Mesenchymal stem cell (in vitro differentiated cells and primary cell): ENCODE data around the gene TMEM106B.
"Not testable (repeated sequence)": the region's sequence is repeated elsewhere in the genome, so short reads cannot be mapped to it uniquely, and the experiment has no call there.

ENCODE experiments used
- DNase-seq: peaks from one replicate; pipeline ENCODE4 v3.0.0-alpha.2; 2013
- H2AFZ ChIP-seq: one replicate; pipeline ENCODE4 v1.6.1; 2013; ENCODE audit warnings: low read depth, mild to moderate bottlenecking, control low read depth, inconsistent platforms, low read length, moderate library complexity
- H2AK5ac ChIP-seq: 2 replicates; pipeline ENCODE4 v1.6.1; 2013; ENCODE audit warnings: low read length, moderate library complexity, mild to moderate bottlenecking, inconsistent platforms; ENCODE audit not compliant: severe bottlenecking
- H2BK120ac ChIP-seq: one replicate; pipeline ENCODE4 v1.6.1; 2013; ENCODE audit warnings: low read depth, mild to moderate bottlenecking, inconsistent platforms, low read length, moderate library complexity
- H2BK12ac ChIP-seq, 2 experiments: one replicate each; pipeline ENCODE4 v1.6.1; 2013; ENCODE audit warnings: inconsistent platforms in 2 of 2, low read length in 2 of 2, mild to moderate bottlenecking in 2 of 2, moderate library complexity in 2 of 2, control low read depth in 1 of 2
- H2BK15ac ChIP-seq: one replicate; pipeline ENCODE4 v1.6.1; 2013; ENCODE audit warnings: mild to moderate bottlenecking, low read depth, inconsistent platforms; ENCODE audit not compliant: poor library complexity, severe bottlenecking
- H2BK5ac ChIP-seq: 2 replicates; pipeline ENCODE4 v1.6.1; 2013; ENCODE audit warnings: low read depth, mild to moderate bottlenecking, low read length, control low read depth, inconsistent platforms; ENCODE audit not compliant: poor library complexity, severe bottlenecking
- H3K14ac ChIP-seq, 2 experiments: one replicate each; pipeline ENCODE4 v1.6.1; 2013; ENCODE audit warnings: inconsistent platforms in 2 of 2, low read length in 2 of 2, control low read depth in 1 of 2, mild to moderate bottlenecking in 1 of 2, moderate library complexity in 1 of 2
- H3K18ac ChIP-seq, 2 experiments: one replicate each; pipeline ENCODE4 v1.6.1; 2013; ENCODE audit warnings: inconsistent platforms in 2 of 2, low read length in 2 of 2, control low read depth in 1 of 2, low read depth in 1 of 2, mild to moderate bottlenecking in 1 of 2
- H3K23ac ChIP-seq, 2 experiments: one replicate each; pipeline ENCODE4 v1.6.1; 2013; ENCODE audit warnings: inconsistent platforms in 2 of 2, low read length in 2 of 2, mild to moderate bottlenecking in 2 of 2, moderate library complexity in 2 of 2, control low read depth in 1 of 2
- H3K27ac ChIP-seq: 2 replicates; pipeline ENCODE4 v1.5.1; 2013; ENCODE audit warnings: mild to moderate bottlenecking, moderate library complexity, low read length, control low read depth, inconsistent platforms; ENCODE audit not compliant: poor library complexity, severe bottlenecking
- H3K27me3 ChIP-seq, 2 experiments: 2 replicates each; pipeline versions ENCODE4 v1.6.1 to v1.7.0; 2013; ENCODE audit warnings: low read length in 2 of 2, mild to moderate bottlenecking in 2 of 2, moderate library complexity in 2 of 2, control low read depth in 1 of 2, inconsistent platforms in 1 of 2; ENCODE audit not compliant: control insufficient read depth in 1 of 2, insufficient read depth in 1 of 2
- H3K36me3 ChIP-seq, 2 experiments: 2 replicates each; pipeline versions ENCODE4 v1.6.1 to v1.7.0; 2013; ENCODE audit warnings: low read length in 2 of 2, control low read depth in 1 of 2, inconsistent platforms in 1 of 2, low read depth in 1 of 2, mild to moderate bottlenecking in 1 of 2; ENCODE audit not compliant: insufficient read depth in 2 of 2, control insufficient read depth in 1 of 2
- H3K4ac ChIP-seq, 2 experiments: one replicate each; pipeline ENCODE4 v1.6.1; 2013; ENCODE audit warnings: inconsistent platforms in 2 of 2, low read length in 2 of 2, mild to moderate bottlenecking in 2 of 2, moderate library complexity in 2 of 2, control low read depth in 1 of 2, low read depth in 1 of 2
- H3K4me1 ChIP-seq: 2 replicates; pipeline ENCODE4 v1.6.1; 2013; ENCODE audit warnings: low read depth, low read length, control low read depth; ENCODE audit not compliant: control insufficient read depth, insufficient read depth
- H3K4me2 ChIP-seq: 2 replicates; pipeline ENCODE4 v1.6.1; 2013; ENCODE audit warnings: low read length, mild to moderate bottlenecking, inconsistent platforms; ENCODE audit not compliant: poor library complexity, severe bottlenecking
- H3K4me3 ChIP-seq, 2 experiments: 2 replicates each; pipeline versions ENCODE4 v1.5.1 to v1.7.0; 2013; ENCODE audit warnings: low read length in 2 of 2, mild to moderate bottlenecking in 2 of 2, control low read depth in 1 of 2, low read depth in 1 of 2; ENCODE audit not compliant: insufficient read depth in 1 of 2
- H3K79me1 ChIP-seq: replicated peaks from 2 replicates; pipeline ENCODE4 v1.6.1; 2013; ENCODE audit warnings: mild to moderate bottlenecking, control low read depth, low read length, inconsistent platforms; ENCODE audit not compliant: poor library complexity, severe bottlenecking
- H3K9ac ChIP-seq: 2 replicates; pipeline ENCODE4 v1.7.0; 2013; ENCODE audit warnings: mild to moderate bottlenecking, low read length, moderate library complexity
- H3K9me3 ChIP-seq: 2 replicates; pipeline ENCODE4 v1.7.0; 2013; ENCODE audit warnings: mild to moderate bottlenecking, low read length; ENCODE audit not compliant: control insufficient read depth
- H4K8ac ChIP-seq: one replicate; pipeline ENCODE4 v1.6.1; 2013; ENCODE audit warnings: inconsistent platforms, mild to moderate bottlenecking, low read length, moderate library complexity
- H4K91ac ChIP-seq: one replicate; pipeline ENCODE4 v1.6.1; 2013; ENCODE audit warnings: mild to moderate bottlenecking, low read length, inconsistent platforms
- WGBS: methylation state at CpG from one replicate; pipeline ENCODE4 v1.1.7; 2013; ENCODE audit warnings: mixed read lengths; 5-methylcytosine and 5-hydroxymethylcytosine counted together

TMEM106B gene

DNA sequence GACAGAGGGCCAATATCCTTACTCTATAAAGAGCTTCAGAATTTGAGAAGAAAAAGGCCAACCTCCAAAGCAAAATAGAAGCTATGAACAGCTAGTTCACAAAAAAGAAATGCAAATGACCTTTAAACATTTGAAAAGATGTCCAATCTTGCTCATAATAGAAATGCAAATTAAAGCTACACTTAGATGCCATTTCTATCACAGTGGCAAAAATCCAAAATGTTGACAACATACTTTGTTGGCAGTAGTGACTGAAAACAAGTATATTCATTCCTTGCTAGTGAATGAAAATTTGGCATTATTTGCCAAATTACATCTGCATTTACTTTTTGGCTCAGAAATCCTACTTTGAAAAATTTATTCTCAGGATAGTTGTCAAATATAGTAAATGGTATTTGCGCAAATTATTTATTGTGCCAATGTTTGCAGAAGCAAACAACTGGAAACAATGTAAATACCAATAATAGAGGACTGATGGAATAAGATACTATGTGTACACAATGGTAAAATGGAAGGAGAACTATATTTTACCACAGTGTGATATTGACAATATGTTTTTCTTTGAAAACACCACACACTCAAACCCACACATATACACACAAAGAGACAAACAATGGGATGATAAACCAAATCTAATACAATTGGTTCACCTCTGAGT is 9.4 kb downstream of the TMEM106B start:
- H3K27me3 ChIP-seq, result no peaks in the 10 kb centered on the region
- WGBS, result no CpG with 5 or more reads among the region's 1 CpG
- no peak overlapping the region for H3K18ac ChIP-seq
- H2BK12ac ChIP-seq, result no peak overlapping the region
- H2BK120ac ChIP-seq, result no peak overlapping the region
- no peak for DNase-seq
- H2AK5ac ChIP-seq, result no peak overlapping the region
- H3K4me3 ChIP-seq, result no peak overlapping the region
- H3K14ac ChIP-seq, result no peak overlapping the region
- no peak overlapping the region for H3K23ac ChIP-seq
- no peak overlapping the region for H2BK5ac ChIP-seq
- H3K4me2 ChIP-seq, result no peak overlapping the region
- H3K79me1 ChIP-seq, result peaks cover 10% of the 10 kb centered on the region
- no peak overlapping the region for H3K27ac ChIP-seq
- no peaks in the 10 kb centered on the region for H3K4me1 ChIP-seq
- H4K8ac ChIP-seq, result no peak overlapping the region
- no peak overlapping the region for H2AFZ ChIP-seq
- peaks cover 0 to 53% of the 10 kb centered on the region in 2 experiments for H3K36me3 ChIP-seq
- no peak overlapping the region for H3K9ac ChIP-seq
- H2BK15ac ChIP-seq, result no peak overlapping the region
- no peak overlapping the region for H4K91ac ChIP-seq
- H3K9me3 ChIP-seq, result no peaks in the 10 kb centered on the region
- H3K4ac ChIP-seq, result no peak overlapping the region

- H3K4me2 ChIP-seq, result no peak overlapping the region
- no peak overlapping the region for H2BK15ac ChIP-seq
- peak overlapping the region; percentile 4 for H4K8ac ChIP-seq
- no peak overlapping the region for H2BK12ac ChIP-seq
- no peaks in the 10 kb centered on the region for H3K4me1 ChIP-seq
- H3K27ac ChIP-seq, result no peak overlapping the region
- H3K4ac ChIP-seq, result no peak overlapping the region
- no peak overlapping the region for H3K4me3 ChIP-seq
- no peak overlapping the region for H2AK5ac ChIP-seq
- H2BK5ac ChIP-seq, result no peak overlapping the region
- H3K23ac ChIP-seq, result no peak overlapping the region
- no peak overlapping the region for H2BK120ac ChIP-seq
- H3K9ac ChIP-seq, result no peak overlapping the region
- no peak for DNase-seq
- no peak overlapping the region for H4K91ac ChIP-seq
- no peaks in the 10 kb centered on the region for H3K9me3 ChIP-seq
- H3K79me1 ChIP-seq, result peaks cover 7% of the 10 kb centered on the region
- H2AFZ ChIP-seq, result no peak overlapping the region
- H3K18ac ChIP-seq, result no peak overlapping the region
- H3K36me3 ChIP-seq, result peaks cover 0 to 51% of the 10 kb centered on the region in 2 experiments
- H3K14ac ChIP-seq, result no peak overlapping the region
- H3K27me3 ChIP-seq, result no peaks in the 10 kb centered on the region
Observed at GRCh38 chr7:12221414-12221813, 10.3 kb downstream of the TMEM106B start.

GRCh38 chr7:12222889-12223579 is 11.9 kb downstream of the TMEM106B start:
- H3K4me3 ChIP-seq, result no peak overlapping the region
- H4K91ac ChIP-seq, result no peak overlapping the region
- peaks cover 2% of the 10 kb centered on the region for H3K79me1 ChIP-seq
- H2AFZ ChIP-seq, result no peak overlapping the region
- H3K9me3 ChIP-seq, result no peaks in the 10 kb centered on the region
- H3K23ac ChIP-seq, result no peak overlapping the region
- no peak overlapping the region for H2BK5ac ChIP-seq
- H3K27me3 ChIP-seq, result no peaks in the 10 kb centered on the region
- H4K8ac ChIP-seq, result no peak overlapping the region
- no peak overlapping the region for H3K9ac ChIP-seq
- peaks cover 0 to 62% of the 10 kb centered on the region in 2 experiments for H3K36me3 ChIP-seq
- no peak for DNase-seq
- no peak overlapping the region for H2BK12ac ChIP-seq
- H3K18ac ChIP-seq, result no peak overlapping the region
- H2BK120ac ChIP-seq, result no peak overlapping the region
- no peak overlapping the region for H3K4ac ChIP-seq
- no peak overlapping the region for H3K27ac ChIP-seq
- no peaks in the 10 kb centered on the region for H3K4me1 ChIP-seq
- no peak overlapping the region for H2BK15ac ChIP-seq
- H2AK5ac ChIP-seq, result no peak overlapping the region
- no peak overlapping the region for H3K4me2 ChIP-seq
- 42% methylated on average over 1 of the region's 1 CpG for WGBS
- no peak overlapping the region for H3K14ac ChIP-seq

GRCh38 chr7:12225017-12225416 is 13.9 kb downstream of the TMEM106B start:
- H3K4me1 ChIP-seq, H3K79me1 ChIP-seq, H3K27me3 ChIP-seq, H2AK5ac ChIP-seq, H3K4me2 ChIP-seq, H4K91ac ChIP-seq, H3K9me3 ChIP-seq, H3K18ac ChIP-seq, H3K9ac ChIP-seq, H2BK5ac ChIP-seq, H2BK15ac ChIP-seq, H3K4ac ChIP-seq, DNase-seq, H2BK120ac ChIP-seq, H2AFZ ChIP-seq, H3K4me3 ChIP-seq, H4K8ac ChIP-seq, H3K14ac ChIP-seq, H2BK12ac ChIP-seq, H3K27ac ChIP-seq, H3K23ac ChIP-seq: not testable (repeated sequence)
- peaks cover 3 to 48% of the 10 kb centered on the region in 2 experiments for H3K36me3 ChIP-seq
- 80% methylated on average over 2 of the region's 7 CpGs for WGBS
